Spleen (tissue), 11 donors: ENCODE measurements around the gene RASSF5. TPM values are rescaled to one million over a fixed set of nuclear protein-coding genes. Genes with fewer than 3 reads are reported as not detected.

Experiments used
- DNase-seq: peaks from one replicate; pipeline ENCODE4 v3.0.0-alpha.2; 2020
- H3K27ac ChIP-seq, 8 donors: fragments of 200-600 bp; sonication (generic) in 7 of 8; 1 replicate in 4 of 8; 2 replicates in 4 of 8; pipeline versions ENCODE4 v1.5.0 to v1.8.0; 2016 to 2021; ENCODE audit warnings: inconsistent platforms in 4 of 8, mild to moderate bottlenecking in 4 of 8, moderate library complexity in 1 of 8
- H3K27me3 ChIP-seq, 7 donors: fragments of 200-600 bp; sonication (generic) in 6 of 7; replicated peaks in 1 of 7; 1 replicate in 4 of 7; 2 replicates in 3 of 7; pipeline versions ENCODE4 v1.5.0 to v1.8.0; 2016 to 2021; ENCODE audit warnings: inconsistent platforms in 3 of 7, mild to moderate bottlenecking in 1 of 7
- H3K36me3 ChIP-seq, 6 donors: fragments of 200-600 bp; sonication (generic) in 5 of 6; 1 replicate in 4 of 6; 2 replicates in 2 of 6; pipeline versions ENCODE4 v1.5.0 to v1.8.0; 2016 to 2021; ENCODE audit warnings: inconsistent platforms in 2 of 6
- H3K4me1 ChIP-seq, 6 donors: fragments of 200-600 bp; sonication (generic) in 5 of 6; 1 replicate in 3 of 6; 2 replicates in 3 of 6; pipeline versions ENCODE4 v1.5.0 to v1.8.0; 2016 to 2021; ENCODE audit warnings: inconsistent platforms in 3 of 6
- H3K4me3 ChIP-seq, 8 donors: fragments of 200-600 bp; sonication (generic) in 7 of 8; 1 replicate in 4 of 8; 2 replicates in 4 of 8; pipeline versions ENCODE4 v1.5.0 to v1.8.0; 2016 to 2021; ENCODE audit warnings: inconsistent platforms in 4 of 8, mild to moderate bottlenecking in 4 of 8, moderate library complexity in 2 of 8
- H3K9me3 ChIP-seq, 8 donors: fragments of 200-600 bp; sonication (generic) in 7 of 8; 1 replicate in 4 of 8; 2 replicates in 4 of 8; pipeline versions ENCODE4 v1.5.0 to v1.8.0; 2016 to 2021; ENCODE audit warnings: inconsistent platforms in 4 of 8
- CTCF ChIP-seq, 11 experiments: fragments of 200-600 bp in 7 of 11; fragments of 450-650 bp in 4 of 11; sonication (generic) in 4 of 11; IDR thresholded peaks in 8 of 11; conservative IDR thresholded peaks in 3 of 11; 1 replicate in 7 of 11; 2 replicates in 4 of 11; pipeline versions ENCODE4 v1.4.0 to v1.8.0; 2016 to 2021; ENCODE audit warnings: antibody characterized with exemption in 11 of 11, inconsistent platforms in 4 of 11, mild to moderate bottlenecking in 1 of 11
- POLR2A ChIP-seq, 3 donors: fragments of 450-650 bp; IDR thresholded peaks; one replicate each; pipeline ENCODE4 v1.5.1; 2017; ENCODE audit warnings: antibody characterized with exemption in 3 of 3, mild to moderate bottlenecking in 1 of 3
- POLR2AphosphoS5 ChIP-seq, 3 donors: sonication (generic); formaldehyde crosslinking; IDR thresholded peaks; one replicate each; pipeline ENCODE4 v1.5.1; 2017; ENCODE audit warnings: antibody characterized with exemption in 3 of 3
- WGBS, 5 donors: extraction: QIAGEN DNeasy Blood & Tissue Kit in 3 of 5; methylation state at CpG; one replicate each; pipeline versions ENCODE4 v1.1.5 to v1.1.7; 2013 to 2018; 5-methylcytosine and 5-hydroxymethylcytosine counted together
- intact Hi-C: fragments of 100-400 bp; cut with DNase I; formaldehyde crosslinking; loops from one replicate; pipeline ENCODE4 v1.15.0; 2023; ENCODE audit warnings: low total_unique reads
- polyA plus RNA-seq, 3 donors: library from polyadenylated mRNA; stranded (reverse); fragments of 200-250 nt; gene quantifications; one replicate each; pipeline ENCODE4 v1.2.1, GENCODE V29; 2013
- total RNA-seq, 7 donors: library from RNA; depleted of rRNA in 3 of 7; stranded (reverse); fragments of >200 nt in 3 of 7; fragmentation: NEBNext Ultra II Directional in 4 of 7; extraction: Animal tissue kit (Norgen Biotek cat#: 25700) in 4 of 7; gene quantifications; one replicate each; pipeline versions ENCODE4 v1.1.0 to v1.2.1, GENCODE V29; 2016 to 2021
- donor health status: healthy with polysubstance abuse.
- donor health status: DM: no; HTN: no; CAD: no; lungs with moderate emphysema.
- donor health status: DM: no; HTN: no; CAD: no.
- donor health status: Bipolar disorder and iron deficiency.
- donor health status: healthy.
- donor health status: DM: no; HTN: no; CAD: no.
- donor health status: DM: yes; HTN: yes; CAD: no.

Gene RASSF5
- total and polyA plus RNA-seq, 10 donors = 32.2 to 168 (median 127) TPM

DNA sequence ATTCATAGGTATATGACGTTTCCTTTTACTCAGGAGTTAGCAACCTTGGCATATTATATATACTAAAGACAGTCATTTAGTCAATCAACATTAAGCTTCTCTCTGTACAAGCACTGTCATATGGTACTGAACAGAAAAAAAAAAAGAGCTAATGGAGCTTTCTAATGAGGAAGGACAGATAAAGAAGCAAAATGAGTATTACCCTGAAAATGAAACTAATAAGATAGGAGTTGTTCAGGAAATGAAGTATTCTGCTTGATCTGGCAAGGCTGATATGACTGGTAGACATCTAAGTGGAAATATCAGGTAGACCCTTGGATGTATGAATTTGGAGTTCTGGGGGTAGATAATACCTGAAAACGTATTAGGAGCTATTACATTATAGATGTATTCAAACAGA lies 41.4 kb upstream of the RASSF5 start:
- Histone ChIP-seq H3K27me3 (no peaks in the 10 kb centered on the region), H3K4me3 (no peak overlapping the region), H3K9me3 (no peaks in the 10 kb centered on the region), H3K4me1 (peaks cover 19 to 84% (median 55%) of the 10 kb centered on the region in 6 donors), H3K36me3 (peaks cover 0 to 31% (median 3%) of the 10 kb centered on the region in 6 donors), H3K27ac (peak overlapping the region in 3 of 8 donors; percentile 3 to 79 (median 10))
- WGBS, 5 donors = 59 to 75% (median 67%) methylated on average over 2 of the region's 2 CpGs
- TF ChIP-seq POLR2AphosphoS5 (IDR thresholded peaks at IDR 0.05) (no peak), POLR2A (IDR thresholded peaks at IDR 0.05) (no peak), CTCF (IDR thresholded peaks at IDR 0.05 in 8 of 11, conservative IDR thresholded peaks at IDR 0.05 in 3 of 11) (no peak)
- intact Hi-C loops = no loop called here
- no peak for DNase-seq

- 42 to 69% (median 55%) methylated on average over 15 of the region's 15 CpGs for WGBS, 5 donors
- no peaks in the 10 kb centered on the region for H3K9me3 ChIP-seq
- TF ChIP-seq CTCF (IDR thresholded peaks at IDR 0.05 in 8 of 11, conservative IDR thresholded peaks at IDR 0.05 in 3 of 11) (no peak), POLR2AphosphoS5 (IDR thresholded peaks at IDR 0.05) (no peak), POLR2A (IDR thresholded peaks at IDR 0.05) (no peak)
- peak overlapping the region in 4 of 8 donors; percentile 60 to 79 (median 68) for H3K27ac ChIP-seq
- intact Hi-C loops = no loop called here
- H3K36me3 ChIP-seq = peaks cover 0 to 25% (median 0%) of the 10 kb centered on the region in 6 donors
- no peaks in the 10 kb centered on the region for H3K27me3 ChIP-seq
- H3K4me1 ChIP-seq = peaks cover 26 to 89% (median 65%) of the 10 kb centered on the region in 6 donors
- DNase-seq = peak; percentile 77
- H3K4me3 ChIP-seq = no peak overlapping the region
These were observed 40.3 kb upstream of the RASSF5 start for GRCh38 chr1:206466840-206467649.

DNA sequence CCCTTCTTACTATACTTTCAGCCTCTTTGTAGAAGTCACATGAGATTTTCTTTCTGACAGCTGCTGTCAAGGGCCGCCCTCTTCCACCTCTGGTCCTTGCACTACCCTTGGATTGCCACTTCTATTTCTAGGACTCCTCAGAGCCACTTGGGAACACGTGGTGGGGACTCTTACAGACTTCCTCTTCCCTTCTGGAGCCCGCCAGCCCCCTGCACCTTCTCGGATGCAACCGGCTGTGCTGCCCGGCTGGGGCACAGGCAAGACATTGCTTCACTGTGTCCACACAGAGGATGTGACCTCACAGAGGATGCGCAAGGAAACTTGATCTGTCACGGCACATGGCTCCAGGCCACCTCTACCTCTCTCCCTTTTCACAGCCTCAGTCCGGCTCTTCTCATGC lies 39.4 kb upstream of the RASSF5 start:
- TF ChIP-seq POLR2A (IDR thresholded peaks at IDR 0.05) (no peak), CTCF (IDR thresholded peaks at IDR 0.05 in 8 of 11, conservative IDR thresholded peaks at IDR 0.05 in 3 of 11) (peak in 1 of 11 experiments; percentile 19), POLR2AphosphoS5 (IDR thresholded peaks at IDR 0.05) (peak; percentile 66 to 85 (median 82))
- peak overlapping the region in 4 of 8 donors; percentile 60 to 79 (median 68) for H3K27ac ChIP-seq
- H3K9me3 ChIP-seq = no peaks in the 10 kb centered on the region
- H3K4me3 ChIP-seq = no peak overlapping the region
- no peaks in the 10 kb centered on the region for H3K27me3 ChIP-seq
- WGBS, 5 donors = 18 to 27% (median 25%) methylated on average over 9 of the region's 9 CpGs
- peaks cover 34 to 89% (median 73%) of the 10 kb centered on the region in 6 donors for H3K4me1 ChIP-seq
- DNase-seq = peak; percentile 90
- peaks cover 0 to 22% (median 0%) of the 10 kb centered on the region in 6 donors for H3K36me3 ChIP-seq
- intact Hi-C loops = no loop called here

DNA sequence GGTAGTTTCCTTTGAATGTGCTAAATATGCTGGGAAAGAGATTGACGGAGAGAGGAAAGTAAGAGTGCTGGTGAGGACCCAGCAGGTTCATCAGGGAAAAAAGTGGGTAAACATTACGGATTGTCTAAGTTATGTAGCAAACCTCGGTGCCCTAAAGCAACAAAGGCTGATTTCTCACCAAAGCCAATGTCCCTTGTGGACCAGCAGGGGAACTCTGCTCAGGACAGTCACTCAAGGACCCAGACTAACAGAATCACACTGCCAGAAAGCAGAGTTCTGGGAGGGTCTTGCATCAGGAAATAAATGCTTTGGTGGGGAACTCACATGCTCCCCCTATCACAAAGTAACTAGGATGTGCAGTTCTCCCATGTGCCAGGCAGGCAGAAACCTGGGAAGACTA lies 38.8 kb upstream of the RASSF5 start:
- Histone ChIP-seq H3K4me1 (peaks cover 35 to 94% (median 79%) of the 10 kb centered on the region in 6 donors), H3K27ac (peak overlapping the region in 4 of 8 donors; percentile 60 to 79 (median 68)), H3K4me3 (no peak overlapping the region), H3K36me3 (peaks cover 0 to 22% (median 0%) of the 10 kb centered on the region in 6 donors), H3K9me3 (no peaks in the 10 kb centered on the region), H3K27me3 (no peaks in the 10 kb centered on the region)
- intact Hi-C loops = no loop called here
- TF ChIP-seq POLR2AphosphoS5 (IDR thresholded peaks at IDR 0.05) (no peak), CTCF (IDR thresholded peaks at IDR 0.05 in 8 of 11, conservative IDR thresholded peaks at IDR 0.05 in 3 of 11) (no peak), POLR2A (IDR thresholded peaks at IDR 0.05) (no peak)
- WGBS, 5 donors = 77 to 90% (median 78%) methylated on average over 3 of the region's 3 CpGs
- peak; percentile 50 for DNase-seq
